ENCODE results near the gene SNRNP27.

The SNRNP27 gene

DNA sequence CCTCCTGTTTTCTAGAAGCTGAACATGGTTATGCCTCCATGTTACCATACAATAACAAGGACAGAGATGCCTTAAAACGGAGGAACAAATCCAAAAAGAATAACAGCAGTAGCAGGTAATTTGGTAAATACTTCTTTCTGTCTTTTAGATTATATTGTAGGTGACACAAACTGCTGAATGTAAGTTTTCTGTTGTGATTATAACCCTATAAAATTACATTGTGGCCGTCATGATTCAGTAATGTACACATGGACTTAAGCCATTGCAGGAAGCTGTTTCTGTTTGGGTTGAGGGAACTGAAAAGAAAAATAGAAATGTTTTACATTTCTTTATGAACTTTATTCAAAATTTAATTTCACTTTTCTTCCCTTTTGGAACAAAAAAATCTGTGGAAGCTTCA, 22.4 kb downstream of the SNRNP27 start:
- Histone ChIP-seq H3K4me1 (ENCODE audit: control insufficient read depth, insufficient read depth, low read depth, low read length) (peaks cover 2% of the 10 kb centered on the region), H2BK15ac (ENCODE audit: low read depth, poor library complexity, severe bottlenecking) (no peak overlapping the region), H3K23ac (ENCODE audit: low read length in 2 of 2) (no peak overlapping the region), H3K4me3 (ENCODE audit: insufficient read depth in 1 of 2, low read depth in 1 of 2, low read length in 2 of 2) (peak overlapping the region in 1 of 2 experiments; percentile 79), H2AK5ac (ENCODE audit: low read length, severe bottlenecking) (no peak overlapping the region), H3K36me3 (ENCODE audit: control insufficient read depth in 1 of 2, insufficient read depth in 2 of 2, low read depth in 1 of 2, low read length in 2 of 2) (peaks cover 0 to 44% of the 10 kb centered on the region in 2 experiments), H4K91ac (ENCODE audit: low read length) (no peak overlapping the region), H3K9me3 (ENCODE audit: control insufficient read depth, low read length) (no peaks in the 10 kb centered on the region), H2AFZ (ENCODE audit: low read depth, low read length) (no peak overlapping the region), H2BK5ac (ENCODE audit: low read depth, low read length, poor library complexity, severe bottlenecking) (no peak overlapping the region), H3K4ac (ENCODE audit: low read depth in 1 of 2, low read length in 2 of 2) (no peak overlapping the region), H3K27me3 (ENCODE audit: control insufficient read depth in 1 of 2, insufficient read depth in 1 of 2, low read length in 2 of 2) (no peaks in the 10 kb centered on the region), H3K9ac (ENCODE audit: low read length) (peak overlapping the region; percentile 83), H2BK120ac (ENCODE audit: low read depth, low read length) (no peak overlapping the region), H3K18ac (ENCODE audit: low read depth in 1 of 2, low read length in 2 of 2) (no peak overlapping the region), H3K79me1 (replicated peaks; ENCODE audit: low read length, poor library complexity, severe bottlenecking) (peaks cover 5% of the 10 kb centered on the region), H4K8ac (ENCODE audit: low read length) (no peak overlapping the region), H3K14ac (ENCODE audit: low read length in 2 of 2) (no peak overlapping the region), H3K4me2 (ENCODE audit: low read length, poor library complexity, severe bottlenecking) (no peak overlapping the region), H2BK12ac (ENCODE audit: low read length in 2 of 2) (no peak overlapping the region), H3K27ac (ENCODE audit: low read length, poor library complexity, severe bottlenecking) (no peak overlapping the region)
- no peak for DNase-seq
- WGBS = no CpG with 5 or more reads among the region's 2 CpGs

DNA sequence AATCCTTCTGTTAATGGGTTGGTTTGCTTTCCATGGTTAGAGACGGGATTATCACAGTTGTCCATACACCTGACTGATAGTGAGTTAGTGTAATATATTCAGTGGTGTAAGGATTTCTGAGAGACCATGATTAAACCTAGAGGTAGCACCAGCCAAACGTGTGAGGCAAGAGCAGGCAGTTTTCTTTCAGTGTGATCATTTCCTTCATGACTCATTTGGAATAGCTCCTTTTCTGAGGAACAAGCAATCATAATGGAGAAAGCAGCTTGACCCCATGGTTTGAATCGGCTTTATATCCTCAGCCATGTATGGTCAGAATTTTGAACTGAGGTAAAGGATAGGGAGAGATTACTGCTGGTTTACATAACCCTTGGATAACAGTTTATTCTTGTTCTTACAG, 24.1 kb downstream of the SNRNP27 start:
- Histone ChIP-seq H3K9ac (ENCODE audit: low read length) (peak overlapping the region; percentile 83), H3K79me1 (replicated peaks; ENCODE audit: low read length, poor library complexity, severe bottlenecking) (peaks cover 7% of the 10 kb centered on the region), H3K36me3 (ENCODE audit: control insufficient read depth in 1 of 2, insufficient read depth in 2 of 2, low read depth in 1 of 2, low read length in 2 of 2) (peaks cover 0 to 50% of the 10 kb centered on the region in 2 experiments), H2AK5ac (ENCODE audit: low read length, severe bottlenecking) (no peak overlapping the region), H2BK15ac (ENCODE audit: low read depth, poor library complexity, severe bottlenecking) (no peak overlapping the region), H3K4ac (ENCODE audit: low read depth in 1 of 2, low read length in 2 of 2) (no peak overlapping the region), H4K8ac (ENCODE audit: low read length) (no peak overlapping the region), H3K4me3 (ENCODE audit: insufficient read depth in 1 of 2, low read depth in 1 of 2, low read length in 2 of 2) (peak overlapping the region in 1 of 2 experiments; percentile 55), H3K27me3 (ENCODE audit: control insufficient read depth in 1 of 2, insufficient read depth in 1 of 2, low read length in 2 of 2) (no peaks in the 10 kb centered on the region), H2BK12ac (ENCODE audit: low read length in 2 of 2) (no peak overlapping the region), H4K91ac (ENCODE audit: low read length) (no peak overlapping the region), H3K27ac (ENCODE audit: low read length, poor library complexity, severe bottlenecking) (no peak overlapping the region), H2AFZ (ENCODE audit: low read depth, low read length) (no peak overlapping the region), H3K4me1 (ENCODE audit: control insufficient read depth, insufficient read depth, low read depth, low read length) (peaks cover 2% of the 10 kb centered on the region), H3K4me2 (ENCODE audit: low read length, poor library complexity, severe bottlenecking) (no peak overlapping the region), H3K14ac (ENCODE audit: low read length in 2 of 2) (no peak overlapping the region), H3K23ac (ENCODE audit: low read length in 2 of 2) (no peak overlapping the region), H2BK5ac (ENCODE audit: low read depth, low read length, poor library complexity, severe bottlenecking) (no peak overlapping the region), H3K18ac (ENCODE audit: low read depth in 1 of 2, low read length in 2 of 2) (no peak overlapping the region), H3K9me3 (ENCODE audit: control insufficient read depth, low read length) (no peaks in the 10 kb centered on the region), H2BK120ac (ENCODE audit: low read depth, low read length) (no peak overlapping the region)
- DNase-seq = peak; percentile 85
- WGBS = 46% methylated on average over 3 of the region's 3 CpGs

DNA sequence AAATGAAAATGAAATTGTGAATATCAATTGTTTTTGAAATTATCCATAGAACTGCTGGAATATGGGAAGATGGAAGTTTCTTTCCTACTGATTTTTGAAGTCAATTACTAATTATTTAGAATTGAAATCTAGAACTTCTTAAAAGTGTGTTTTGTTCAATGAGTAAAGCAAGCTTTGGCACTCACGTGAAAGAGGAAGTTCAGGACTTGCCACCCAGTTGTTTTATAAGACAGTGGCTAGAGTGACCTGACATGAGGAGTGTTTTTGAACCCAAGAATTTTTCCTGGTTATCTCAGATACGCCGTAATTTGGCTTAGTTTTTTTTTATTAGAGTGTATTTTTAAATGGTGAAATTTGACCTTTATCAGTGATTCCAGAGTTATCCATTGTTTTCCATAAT, 24.6 kb downstream of the SNRNP27 start:
- no peaks in the 10 kb centered on the region for H3K9me3 ChIP-seq (ENCODE audit: control insufficient read depth, low read length)
- peaks cover 0 to 51% of the 10 kb centered on the region in 2 experiments for H3K36me3 ChIP-seq (ENCODE audit: control insufficient read depth in 1 of 2, insufficient read depth in 2 of 2, low read depth in 1 of 2, low read length in 2 of 2)
- H3K79me1 ChIP-seq (replicated peaks; ENCODE audit: low read length, poor library complexity, severe bottlenecking) = peaks cover 5% of the 10 kb centered on the region
- no peak overlapping the region for H2AK5ac ChIP-seq (ENCODE audit: low read length, severe bottlenecking)
- no peak overlapping the region for H4K91ac ChIP-seq (ENCODE audit: low read length)
- H2AFZ ChIP-seq (ENCODE audit: low read depth, low read length) = no peak overlapping the region
- H4K8ac ChIP-seq (ENCODE audit: low read length) = no peak overlapping the region
- no peak overlapping the region for H2BK5ac ChIP-seq (ENCODE audit: low read depth, low read length, poor library complexity, severe bottlenecking)
- H2BK12ac ChIP-seq (ENCODE audit: low read length in 2 of 2) = no peak overlapping the region
- DNase-seq = no peak
- no peaks in the 10 kb centered on the region for H3K27me3 ChIP-seq (ENCODE audit: control insufficient read depth in 1 of 2, insufficient read depth in 1 of 2, low read length in 2 of 2)
- H3K4me2 ChIP-seq (ENCODE audit: low read length, poor library complexity, severe bottlenecking) = no peak overlapping the region
- H2BK120ac ChIP-seq (ENCODE audit: low read depth, low read length) = no peak overlapping the region
- H3K4me3 ChIP-seq (ENCODE audit: insufficient read depth in 1 of 2, low read depth in 1 of 2, low read length in 2 of 2) = peak overlapping the region in 1 of 2 experiments; percentile 55
- H3K4ac ChIP-seq (ENCODE audit: low read depth in 1 of 2, low read length in 2 of 2) = no peak overlapping the region
- WGBS = over 99% methylated on average over 3 of the region's 3 CpGs
- no peak overlapping the region for H3K14ac ChIP-seq (ENCODE audit: low read length in 2 of 2)
- peaks cover 2% of the 10 kb centered on the region for H3K4me1 ChIP-seq (ENCODE audit: control insufficient read depth, insufficient read depth, low read depth, low read length)
- H3K18ac ChIP-seq (ENCODE audit: low read depth in 1 of 2, low read length in 2 of 2) = no peak overlapping the region
- no peak overlapping the region for H2BK15ac ChIP-seq (ENCODE audit: low read depth, poor library complexity, severe bottlenecking)
- H3K27ac ChIP-seq (ENCODE audit: low read length, poor library complexity, severe bottlenecking) = no peak overlapping the region
- no peak overlapping the region for H3K23ac ChIP-seq (ENCODE audit: low read length in 2 of 2)
- peak overlapping the region; percentile 83 for H3K9ac ChIP-seq (ENCODE audit: low read length)

DNA sequence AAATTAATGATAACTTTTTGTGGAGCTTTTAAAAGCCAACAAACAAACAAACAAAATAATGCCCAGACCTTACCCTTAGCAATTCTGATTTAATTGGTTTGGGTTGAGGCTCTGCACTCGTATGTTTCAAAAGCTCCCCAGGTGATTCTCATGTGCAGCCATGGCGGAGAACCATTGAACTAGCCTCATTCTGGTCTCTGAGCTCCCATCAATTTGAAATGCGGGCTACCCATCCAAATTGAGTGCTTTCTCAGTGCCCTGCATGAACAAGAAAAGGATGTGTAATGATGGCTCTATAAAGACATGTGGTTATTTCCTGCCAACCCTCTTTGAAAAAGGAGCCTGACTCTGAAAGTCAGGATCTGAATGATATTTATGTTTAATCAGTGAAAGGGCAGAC, 29.4 kb downstream of the SNRNP27 start:
- Histone ChIP-seq H4K8ac (ENCODE audit: low read length) (no peak overlapping the region), H3K18ac (ENCODE audit: low read depth in 1 of 2, low read length in 2 of 2) (no peak overlapping the region), H2BK12ac (ENCODE audit: low read length in 2 of 2) (no peak overlapping the region), H3K23ac (ENCODE audit: low read length in 2 of 2) (no peak overlapping the region), H3K79me1 (replicated peaks; ENCODE audit: low read length, poor library complexity, severe bottlenecking) (peaks cover 4% of the 10 kb centered on the region), H3K9me3 (ENCODE audit: control insufficient read depth, low read length) (no peaks in the 10 kb centered on the region), H3K4ac (ENCODE audit: low read depth in 1 of 2, low read length in 2 of 2) (no peak overlapping the region), H3K4me2 (ENCODE audit: low read length, poor library complexity, severe bottlenecking) (no peak overlapping the region), H3K4me1 (ENCODE audit: control insufficient read depth, insufficient read depth, low read depth, low read length) (no peaks in the 10 kb centered on the region), H2AFZ (ENCODE audit: low read depth, low read length) (no peak overlapping the region), H2BK5ac (ENCODE audit: low read depth, low read length, poor library complexity, severe bottlenecking) (no peak overlapping the region), H3K14ac (ENCODE audit: low read length in 2 of 2) (no peak overlapping the region), H3K9ac (ENCODE audit: low read length) (no peak overlapping the region), H2BK120ac (ENCODE audit: low read depth, low read length) (no peak overlapping the region), H2BK15ac (ENCODE audit: low read depth, poor library complexity, severe bottlenecking) (no peak overlapping the region), H2AK5ac (ENCODE audit: low read length, severe bottlenecking) (no peak overlapping the region), H3K27ac (ENCODE audit: low read length, poor library complexity, severe bottlenecking) (no peak overlapping the region), H3K4me3 (ENCODE audit: insufficient read depth in 1 of 2, low read depth in 1 of 2, low read length in 2 of 2) (no peak overlapping the region), H3K27me3 (ENCODE audit: control insufficient read depth in 1 of 2, insufficient read depth in 1 of 2, low read length in 2 of 2) (no peaks in the 10 kb centered on the region), H4K91ac (ENCODE audit: low read length) (no peak overlapping the region), H3K36me3 (ENCODE audit: control insufficient read depth in 1 of 2, insufficient read depth in 2 of 2, low read depth in 1 of 2, low read length in 2 of 2) (peaks cover 0 to 80% of the 10 kb centered on the region in 2 experiments)
- DNase-seq = no peak
- 100% methylated on average over 3 of the region's 3 CpGs for WGBS

All from mesenchymal stem cell (in vitro differentiated cells and primary cell).